A549 treated with CORT108297 at 1 μM for 4 hours (cell line): ENCODE data around the gene ANTXR1. TPM values are rescaled to one million over a fixed set of nuclear protein-coding genes. Genes with fewer than 3 reads are reported as not detected.

Source experiments
- total RNA-seq: library from RNA; stranded (reverse); fragments of 200-300 nt; extraction: Qiagen RNA extraction; gene quantifications from 5 replicates; pipeline ENCODE4 v1.2.3, GENCODE V29; 2022

Gene ANTXR1
- 106 to 157 TPM (median 144 TPM) in 5 replicates for total RNA-seq

GRCh38 chr2:69013142-69013839 lies at the start of gene ANTXR1:
Gene ANTXR1 (plus strand): TSS chr2:69013179. CDS start chr2:69013500, 321 bp downstream.

DNA sequence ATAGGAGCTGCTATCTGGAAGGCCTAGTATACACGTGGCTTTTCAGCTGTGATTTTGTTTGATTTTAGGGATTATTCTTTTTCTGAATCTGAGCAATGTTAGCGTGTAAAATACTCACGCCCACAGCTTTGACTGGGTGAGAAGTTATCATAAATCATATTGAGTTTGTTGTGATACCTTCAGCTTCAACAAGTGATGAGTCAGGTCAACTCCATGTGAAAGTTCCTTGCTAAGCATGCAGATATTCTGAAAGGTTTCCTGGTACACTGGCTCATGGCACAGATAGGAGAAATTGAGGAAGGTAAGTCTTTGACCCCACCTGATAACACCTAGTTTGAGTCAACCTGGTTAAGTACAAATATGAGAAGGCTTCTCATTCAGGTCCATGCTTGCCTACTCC lies 38.7 kb upstream of the ANTXR1 start, which contains the start of gene GKN1:
TSS of gene GKN1 (plus strand) at position 386 of the 400 bp plus-strand sequence. CDS start 42 bp downstream, outside the sequence.

Other genes with a start within 250 kb of the ANTXR1 start
- gene BMP10, start 141.8 kb upstream of the ANTXR1 start, total RNA-seq: not detected in 5 replicates
- gene GKN2, start 60.3 kb upstream of the ANTXR1 start, total RNA-seq: 2.4 to 4.1 TPM (median 2.9 TPM) in 5 replicates
- 0.60 to 1.1 TPM (median 0.68 TPM) in 5 replicates for gene GKN1, start 38.5 kb upstream of the ANTXR1 start, total RNA-seq